Measurements from ENCODE around the gene DAP.
"Not testable (repeated sequence)": the region's sequence is repeated elsewhere in the genome, so short reads cannot be mapped to it uniquely, and the experiment has no call there.

DAP gene

GRCh38 chr5:10761185-10761932, at the start of gene DAP:
Gene DAP, minus strand, starts transcription at chr5:10761234. Its CDS starts 166 bp downstream, at chr5:10761068.
- DNase-seq = peak; percentile 62

DNA sequence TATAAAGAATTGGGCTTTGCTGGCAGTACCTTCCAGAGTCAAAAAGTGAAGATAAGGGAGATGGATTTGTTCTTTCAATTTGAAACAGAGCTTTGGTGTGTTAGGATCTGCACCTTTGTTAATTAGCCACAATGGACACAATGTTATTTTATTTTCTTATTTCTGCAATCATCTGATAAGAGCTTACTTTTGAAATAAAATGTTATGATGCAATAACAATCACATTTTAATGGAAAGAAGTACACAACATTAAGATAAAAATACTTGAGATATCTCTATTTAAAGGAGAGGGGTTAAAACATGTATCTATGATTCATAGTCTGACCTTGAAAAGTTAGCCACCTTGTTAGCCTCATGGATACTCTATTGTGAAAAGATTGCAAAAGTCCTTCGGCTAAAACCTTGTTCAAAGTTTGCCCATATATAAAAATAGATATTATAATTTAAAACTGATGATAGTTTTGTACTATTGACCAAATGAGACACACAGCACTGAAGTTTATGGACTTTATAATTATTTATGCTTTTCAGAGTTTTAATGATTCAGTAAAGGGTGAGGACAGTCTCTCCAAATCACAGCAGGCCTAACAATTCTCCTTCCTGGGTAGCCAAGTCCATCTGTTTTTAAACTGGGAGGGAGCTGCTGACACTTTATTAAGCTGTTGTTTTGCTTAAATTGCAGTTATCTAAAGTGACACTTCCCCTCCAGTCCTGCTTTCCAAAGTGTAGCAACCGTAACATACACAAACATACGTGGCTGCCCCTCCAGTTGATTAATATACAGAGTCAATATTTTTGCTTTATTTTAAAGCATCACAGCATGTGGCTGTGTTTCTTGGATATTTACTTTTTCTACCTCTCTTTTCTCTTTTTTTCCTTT, 47.6 kb upstream of the DAP start:
- no peak for DNase-seq

DNA sequence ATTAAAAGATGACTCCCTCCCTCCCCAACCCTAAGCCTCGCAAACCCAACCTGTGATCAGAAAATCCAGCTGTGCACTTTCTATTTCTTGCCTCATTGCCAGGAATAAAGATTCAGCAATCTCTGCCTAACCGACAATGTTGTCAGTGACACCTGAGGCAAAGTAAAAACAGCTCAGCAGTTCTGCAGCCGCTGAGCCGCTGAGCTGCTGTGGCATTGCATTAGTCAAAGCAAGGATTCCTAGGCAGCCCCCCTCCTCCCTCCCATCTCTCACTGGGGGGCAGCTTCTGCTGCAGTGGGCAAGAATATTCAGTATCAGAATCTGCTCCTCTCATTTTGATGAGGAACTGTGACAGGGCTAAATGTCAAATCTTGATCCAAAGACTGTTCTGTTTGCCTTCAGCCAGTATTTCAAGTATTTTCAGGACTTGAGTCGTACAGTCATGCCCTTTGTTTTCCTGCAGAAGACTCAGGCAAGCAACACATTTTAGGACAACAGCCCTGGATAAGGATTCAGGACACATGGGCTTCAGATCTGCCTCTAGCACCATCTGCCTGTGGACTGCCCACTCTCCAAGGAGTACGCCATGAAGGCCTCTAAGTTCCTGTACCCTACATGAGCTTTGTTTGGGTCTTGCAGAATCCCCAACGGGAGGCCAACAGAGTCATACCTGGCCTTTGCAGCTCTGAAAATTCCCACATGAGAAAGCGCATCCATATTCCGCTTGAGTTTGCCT, 41.1 kb upstream of the DAP start:
- no peak for DNase-seq

DNA sequence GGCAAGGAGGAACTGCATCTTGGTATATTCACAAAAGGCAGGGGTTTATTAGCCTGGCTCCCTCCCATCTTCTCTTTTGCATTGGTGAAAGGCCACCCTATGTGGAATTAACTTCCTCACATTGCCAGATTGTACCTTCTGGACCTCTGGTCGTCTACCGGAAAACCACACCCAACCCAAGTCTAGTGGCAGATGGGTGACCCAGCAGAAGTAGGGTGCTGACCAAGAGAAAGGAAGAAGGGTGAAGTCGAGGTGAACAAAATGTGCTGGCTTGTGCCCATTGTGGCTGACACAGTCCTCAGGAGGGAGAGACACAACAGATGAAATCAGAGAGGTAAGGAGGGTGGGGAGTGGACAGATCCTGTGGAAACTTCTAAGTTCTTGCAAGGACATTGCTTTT, 39.8 kb upstream of the DAP start:
- no peak for DNase-seq

GRCh38 chr5:10797261-10797660, 36.2 kb upstream of the DAP start:
- no peak for DNase-seq

DNA sequence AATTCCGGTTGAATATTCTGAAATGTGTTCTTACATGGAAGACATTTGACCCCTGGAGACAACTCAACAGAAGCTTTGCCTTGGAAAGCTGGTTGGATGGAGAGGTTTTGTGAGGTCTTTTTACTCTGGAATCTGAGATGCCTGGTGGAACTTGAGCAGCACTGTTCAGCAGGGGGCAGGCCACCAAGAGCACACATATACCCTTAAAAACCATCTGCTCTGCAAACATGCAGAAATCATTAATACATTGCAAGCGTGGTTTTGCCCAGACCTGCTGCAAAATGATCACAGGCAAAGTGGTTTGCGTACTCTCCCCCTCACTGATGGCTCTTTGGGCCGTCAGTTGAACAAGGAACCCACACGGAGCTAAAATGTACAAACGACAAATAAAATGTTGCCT, 32.8 kb upstream of the DAP start:
- no peak for DNase-seq

DNA sequence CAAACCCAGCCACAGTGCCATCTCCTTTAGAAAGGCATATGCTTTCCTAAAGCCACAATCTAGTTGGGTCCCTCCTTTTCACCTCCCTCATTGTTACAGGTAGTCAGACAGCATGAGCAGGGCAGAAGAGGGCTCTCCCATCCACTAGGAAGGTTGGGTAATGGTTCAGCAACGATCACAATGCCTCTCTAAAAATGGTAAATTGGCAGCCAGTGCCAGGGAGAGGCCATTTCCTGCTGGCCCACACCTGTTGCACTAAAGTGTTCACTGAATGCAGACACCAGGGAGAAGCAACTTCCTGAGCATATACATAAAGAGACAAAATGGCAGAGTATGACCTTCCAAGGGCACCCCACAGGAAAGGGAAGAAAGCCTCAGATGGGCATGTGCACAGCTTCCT, 31.3 kb upstream of the DAP start:
- no peak for DNase-seq

- no peak for DNase-seq
Observed at GRCh38 chr5:10789726-10790125, 28.7 kb upstream of the DAP start.

GRCh38 chr5:10789021-10789420, 28.0 kb upstream of the DAP start:
- DNase-seq = peak; percentile 11

DNA sequence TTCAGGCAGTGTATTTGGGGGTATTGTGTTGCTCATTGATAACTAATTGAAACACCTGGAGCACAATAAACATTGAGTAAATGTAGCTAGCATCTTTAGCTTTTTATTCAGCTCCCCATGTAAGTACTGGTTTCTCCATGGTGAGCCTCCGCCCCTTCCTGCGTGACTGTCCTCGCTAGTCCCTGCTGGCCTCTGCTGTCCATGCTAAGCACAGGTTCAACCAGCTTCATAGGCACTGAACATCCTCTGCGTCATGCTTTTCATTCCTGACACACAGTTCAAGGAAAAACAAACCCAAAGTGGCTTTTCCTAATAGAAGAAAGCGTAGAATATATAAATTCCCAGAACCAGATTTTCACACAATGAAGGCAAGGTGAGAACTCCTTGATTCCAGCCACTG, 27.3 kb upstream of the DAP start:
- DNase-seq = no peak

DNA sequence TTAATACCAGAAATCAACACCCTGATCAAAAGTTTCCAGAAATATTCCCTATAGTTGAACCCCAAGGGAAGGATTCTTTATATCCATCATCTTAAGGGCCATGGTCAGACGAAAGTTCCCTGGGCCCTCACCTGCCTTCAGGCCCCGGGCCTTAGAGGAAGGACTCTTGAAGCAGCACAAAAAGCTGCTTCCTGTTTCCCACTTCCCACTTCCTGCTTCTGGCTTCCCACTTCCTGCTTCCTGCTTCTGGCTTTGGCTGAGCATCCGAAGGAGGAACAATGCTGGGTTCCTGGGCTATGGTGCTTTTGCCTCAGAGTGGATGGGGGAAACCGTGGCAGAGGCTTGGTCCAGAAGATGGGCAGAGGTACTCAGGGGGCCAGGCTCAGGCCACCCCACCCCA, 25.8 kb upstream of the DAP start:
- DNase-seq = no peak

DNA sequence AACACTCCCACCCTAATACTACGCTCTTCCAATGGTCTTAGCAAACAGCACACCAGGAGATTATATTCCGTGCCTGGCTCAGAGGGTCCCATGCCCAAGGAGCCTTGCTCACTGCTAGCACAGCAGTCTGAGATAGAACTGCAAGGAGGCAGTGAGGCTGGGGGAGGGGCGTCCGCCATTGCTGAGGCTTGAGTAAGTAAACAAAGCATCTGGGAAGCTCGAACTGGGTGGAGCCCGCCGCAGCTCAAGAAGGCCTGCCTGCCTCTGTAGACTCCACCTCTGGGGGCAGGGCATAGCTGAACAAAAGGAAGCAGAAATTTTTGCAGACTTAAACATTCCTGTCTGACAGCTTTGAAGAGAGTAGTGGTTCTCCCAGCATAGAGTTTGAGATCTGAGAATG, 19.2 kb upstream of the DAP start:
- DNase-seq = not testable (repeated sequence)

- no peak for DNase-seq
Observed at GRCh38 chr5:10779592-10779991, 18.6 kb upstream of the DAP start.

- no peak for DNase-seq
Observed at GRCh38 chr5:10778179-10778910, 17.3 kb upstream of the DAP start.

GRCh38 chr5:10775646-10776045, 14.6 kb upstream of the DAP start:
- DNase-seq = no peak

DNA sequence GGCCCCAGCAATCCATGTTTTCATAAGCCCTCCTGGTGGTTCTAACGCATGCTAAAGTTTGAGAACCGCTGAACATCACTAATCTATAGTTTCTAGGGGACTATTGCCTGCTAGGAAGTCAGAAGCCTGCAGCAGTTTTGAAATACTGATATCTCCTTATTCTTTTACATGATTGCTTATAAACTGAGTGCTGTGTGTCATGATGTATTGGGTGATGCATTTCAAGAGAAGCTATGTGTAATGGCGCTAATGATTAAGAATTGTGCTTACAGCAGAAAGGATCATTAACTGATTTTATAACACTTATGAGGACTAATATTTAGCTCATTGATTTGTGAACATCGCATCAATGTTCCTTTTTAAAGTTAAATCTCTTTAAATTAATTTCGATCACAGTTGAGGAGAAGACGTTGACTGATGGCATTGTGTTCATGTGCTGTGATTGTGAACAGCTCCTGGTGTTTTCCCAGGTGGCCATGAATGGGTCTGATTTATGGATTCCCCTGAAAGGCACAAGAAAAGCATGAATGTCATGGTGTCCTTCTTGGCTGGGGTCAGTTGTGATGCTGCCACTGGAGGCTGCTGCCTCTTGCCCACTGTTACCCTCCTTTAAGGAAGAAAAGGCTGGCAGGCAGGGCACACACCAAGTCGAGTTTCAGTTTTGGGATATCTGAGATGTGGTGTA, 12.0 kb upstream of the DAP start:
- no peak for DNase-seq

DNA sequence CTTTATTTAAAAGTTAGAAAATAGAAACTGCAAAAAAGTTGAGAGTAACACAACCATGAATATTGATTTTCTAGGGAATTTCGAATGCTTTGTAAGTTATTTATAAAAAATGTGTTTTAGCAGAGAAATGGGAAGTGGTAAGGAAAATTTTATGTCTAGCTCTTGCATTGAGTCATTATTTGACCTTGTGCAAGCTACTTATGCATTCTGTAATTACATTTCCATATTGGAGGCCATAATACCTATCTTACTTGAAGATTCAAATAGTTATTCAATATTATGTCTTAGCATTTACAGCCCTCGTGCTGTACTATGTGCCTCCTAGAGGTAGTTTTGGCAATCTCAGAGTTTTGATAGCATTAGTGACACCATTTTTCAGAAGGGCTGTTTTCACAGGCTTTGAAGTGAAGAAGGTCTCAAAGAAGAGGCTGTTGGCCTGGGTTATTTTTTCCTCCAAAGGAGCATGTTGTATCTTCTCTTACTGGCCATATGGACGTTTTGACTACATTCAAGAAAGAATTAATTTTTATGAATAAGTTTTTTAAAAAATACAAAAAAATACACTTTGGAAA, 7.4 kb upstream of the DAP start:
- no peak for DNase-seq

DNA sequence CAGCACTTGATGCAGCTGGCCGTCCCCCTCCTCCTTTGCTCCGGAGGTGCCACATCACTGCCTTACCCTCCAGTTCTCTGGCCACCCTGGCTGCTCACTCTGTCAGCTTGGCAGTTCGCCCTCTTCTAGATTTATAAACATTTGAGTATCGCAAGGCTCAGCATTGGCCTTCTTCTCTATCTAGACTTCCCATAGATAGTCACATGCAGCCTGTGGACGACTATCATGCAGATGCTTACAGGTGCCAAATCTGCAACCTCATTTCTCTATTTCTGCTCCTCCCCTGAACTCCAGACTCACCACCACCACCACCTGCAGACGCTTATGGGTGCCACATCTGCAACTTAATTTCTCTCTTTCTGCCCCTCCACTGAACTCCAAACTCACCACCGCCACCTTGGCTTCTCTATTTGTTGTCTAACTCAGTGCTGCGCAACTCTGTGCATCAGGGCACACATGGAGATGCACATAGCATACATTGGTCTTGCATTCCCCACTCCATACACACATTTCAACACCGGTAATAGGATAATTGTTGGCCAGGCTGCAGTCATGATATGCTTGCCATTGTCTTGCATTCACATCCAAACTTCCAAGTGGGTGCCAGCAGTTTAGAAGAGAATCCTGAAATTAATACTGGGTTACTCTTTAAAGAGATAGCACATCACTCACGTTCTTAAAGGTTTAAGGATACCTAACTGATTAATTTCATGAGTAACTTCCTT, 1.9 kb upstream of the DAP start:
- no peak for DNase-seq

- no peak for DNase-seq
Observed at GRCh38 chr5:10761933-10762775, 1.1 kb upstream of the DAP start.

- no peak for DNase-seq
Observed at GRCh38 chr5:10760921-10761184, 181 bp downstream of the DAP start.
